GM23248 (cell line): ENCODE measurements around the gene IQSEC1.

Experiments used
- EZH2 ChIP-seq: fragments of 200-600 bp; sonication (generic); IDR thresholded peaks from 2 replicates; pipeline ENCODE4 v1.6.1; 2018; ENCODE audit warnings: antibody characterized with exemption, mild to moderate bottlenecking; ENCODE audit not compliant: insufficient read depth, poor library complexity, severe bottlenecking
- EZH2phosphoT487 ChIP-seq: fragments of 200-600 bp; sonication (generic); IDR thresholded peaks from 2 replicates; pipeline ENCODE4 v1.6.1; 2018; ENCODE audit warnings: antibody characterized with exemption, moderate library complexity, mild to moderate bottlenecking, low read depth; ENCODE audit not compliant: insufficient read depth

- TF ChIP-seq EZH2 (no peak), EZH2phosphoT487 (no peak)
Measured at GRCh38 chr3:13105896-13106250, 32.6 kb upstream of the IQSEC1 start.
